Heart right ventricle (tissue), 16 donors: ENCODE data around the gene MOSMO. TPM values are rescaled to one million over a fixed set of nuclear protein-coding genes. Genes with fewer than 3 reads are reported as not detected.
"Not testable (repeated sequence)": the region's sequence is repeated elsewhere in the genome, so short reads cannot be mapped to it uniquely, and the experiment has no call there.

Experiments used
- ATAC-seq, 8 donors: fragments of 200-7000 bp; cut with Tn5 transposase; one replicate each; pipeline ENCODE4 v1.9.1; 2020; ENCODE audit warnings: mild to moderate bottlenecking in 8 of 8, moderate library complexity in 8 of 8, moderate number of reproducible peaks in 1 of 8
- DNase-seq, 2 donors: peaks; one replicate each; pipeline ENCODE4 v3.0.0-alpha.2; 2020
- H3K27ac ChIP-seq, 10 donors: fragments of 200-600 bp; sonication (generic) in 2 of 10; one replicate each; pipeline versions ENCODE4 v1.5.0 to v1.8.0; 2020 to 2022; ENCODE audit warnings: mild to moderate bottlenecking in 3 of 10
- H3K27me3 ChIP-seq, 7 donors: fragments of 200-600 bp; one replicate each; pipeline ENCODE4 v1.8.0; 2021 to 2022; ENCODE audit warnings: mild to moderate bottlenecking in 2 of 7
- H3K36me3 ChIP-seq, 9 donors: fragments of 200-600 bp; sonication (generic) in 1 of 9; one replicate each; pipeline versions ENCODE4 v1.5.0 to v1.8.0; 2020 to 2022; ENCODE audit warnings: mild to moderate bottlenecking in 2 of 9
- H3K4me1 ChIP-seq, 9 donors: fragments of 200-600 bp; sonication (generic) in 1 of 9; one replicate each; pipeline versions ENCODE4 v1.5.0 to v1.8.0; 2020 to 2022; ENCODE audit warnings: mild to moderate bottlenecking in 4 of 9
- H3K4me3 ChIP-seq, 10 donors: fragments of 200-600 bp; sonication (generic) in 2 of 10; one replicate each; pipeline versions ENCODE4 v1.5.0 to v1.8.0; 2020 to 2022; ENCODE audit warnings: mild to moderate bottlenecking in 7 of 10, moderate library complexity in 2 of 10
- H3K9me3 ChIP-seq, 11 donors: fragments of 200-600 bp in 10 of 11; sonication (generic) in 2 of 11; one replicate each; pipeline versions ENCODE4 v1.5.0 to v1.8.0; 2013 to 2022; ENCODE audit warnings: mild to moderate bottlenecking in 2 of 11, control low read depth in 1 of 11, moderate library complexity in 1 of 11
- WGBS, 2 donors: extraction: QIAGEN DNeasy Blood & Tissue Kit; methylation state at CpG; one replicate each; pipeline ENCODE4 v1.1.7; 2013; ENCODE audit warnings: inconsistent platforms in 1 of 2; 5-methylcytosine and 5-hydroxymethylcytosine counted together
- intact Hi-C, 10 donors: fragments of 100-400 bp; cut with DNase I; formaldehyde crosslinking; loops; one replicate each; pipeline versions ENCODE4 v1.11.1 to v1.14.2; 2022
- polyA plus RNA-seq, 2 donors: library from polyadenylated mRNA; stranded (reverse); fragments of 200-250 nt; gene quantifications; one replicate each; pipeline ENCODE4 v1.2.3, GENCODE V29; 2013
- total RNA-seq, 10 donors: library from RNA; stranded (reverse); fragmentation: NEBNext Ultra II Directional in 3 of 10; extraction: Animal tissue kit (Norgen Biotek cat#: 25700) in 3 of 10; gene quantifications; one replicate each; pipeline versions ENCODE4 v1.2.1 to v1.2.4, GENCODE V29; 2021 to 2023
- TF ChIP-seq, protein P1 (sequence below), 9 donors: fragments of 200-600 bp; sonication (generic) in 2 of 9; IDR thresholded peaks; one replicate each; pipeline versions ENCODE4 v1.5.0 to v1.8.0; 2021 to 2022; ENCODE audit warnings: antibody characterized with exemption in 9 of 9, mild to moderate bottlenecking in 5 of 9, moderate library complexity in 1 of 9
- donor health status: Arrhythmogenic right ventricular cardiomyopathy.
- donor health status: ischemic (EF 13 %, LVEDD 7.1; RV severe dilation, severe dysfunction).
- donor health status: healthy with polysubstance abuse.
- donor health status: DM: no; HTN: yes; CAD: no.
- donor health status: DM: no; HTN: no; CAD: no.
- donor health status: ischemic (EF 25% LVEDD 6.9; RV normal size, moderate dysfunction).
- donor health status: ischemic (EF 25% LVEDD 5.7; RV mildly dilated, moderate dysfunction).
- donor health status: healthy.
- donor health status: DM: yes; HTN: yes; CAD: no.
- donor health status: Ischemic cardiomyopathy.
- donor health status: ischemic (EF 35%, LVEDD 5.7; RV mildly dilated, moderate dysfunction).
- donor health status: nonischemic (EF 11% LVEDD 7.7; RV severe dilation, severe dysfunction).
- donor health status: DM: yes; HTN: yes; CAD: no.
- donor health status: PGD.
- donor health status: ischemic (EF 29% LVEDD 5.4; RV normal size, mild dysfunction).
- donor health status: nonischemic (EF 23%, LVEDD 6.1; RV moderate dilation, normal function).

Gene MOSMO
- total and polyA plus RNA-seq, 12 donors = 7.5 to 13.0 (median 11.3) TPM

GRCh38 chr16:22126037-22126558 is 118.2 kb downstream of the MOSMO start:
- WGBS, 2 donors = 80 to 81% methylated on average over 15 of the region's 15 CpGs
- Histone ChIP-seq H3K36me3 (no peaks in the 10 kb centered on the region), H3K9me3 (peaks cover 0 to 5% (median 0%) of the 10 kb centered on the region in 11 donors), H3K4me1 (no peaks in the 10 kb centered on the region), H3K4me3 (no peak overlapping the region), H3K27ac (no peak overlapping the region), H3K27me3 (peaks cover 0 to 4% (median 0%) of the 10 kb centered on the region in 7 donors)
- DNase-seq (no peak), ATAC-seq (no peak)
- intact Hi-C loops = no loop called here
- TF ChIP-seq, protein P1, sequence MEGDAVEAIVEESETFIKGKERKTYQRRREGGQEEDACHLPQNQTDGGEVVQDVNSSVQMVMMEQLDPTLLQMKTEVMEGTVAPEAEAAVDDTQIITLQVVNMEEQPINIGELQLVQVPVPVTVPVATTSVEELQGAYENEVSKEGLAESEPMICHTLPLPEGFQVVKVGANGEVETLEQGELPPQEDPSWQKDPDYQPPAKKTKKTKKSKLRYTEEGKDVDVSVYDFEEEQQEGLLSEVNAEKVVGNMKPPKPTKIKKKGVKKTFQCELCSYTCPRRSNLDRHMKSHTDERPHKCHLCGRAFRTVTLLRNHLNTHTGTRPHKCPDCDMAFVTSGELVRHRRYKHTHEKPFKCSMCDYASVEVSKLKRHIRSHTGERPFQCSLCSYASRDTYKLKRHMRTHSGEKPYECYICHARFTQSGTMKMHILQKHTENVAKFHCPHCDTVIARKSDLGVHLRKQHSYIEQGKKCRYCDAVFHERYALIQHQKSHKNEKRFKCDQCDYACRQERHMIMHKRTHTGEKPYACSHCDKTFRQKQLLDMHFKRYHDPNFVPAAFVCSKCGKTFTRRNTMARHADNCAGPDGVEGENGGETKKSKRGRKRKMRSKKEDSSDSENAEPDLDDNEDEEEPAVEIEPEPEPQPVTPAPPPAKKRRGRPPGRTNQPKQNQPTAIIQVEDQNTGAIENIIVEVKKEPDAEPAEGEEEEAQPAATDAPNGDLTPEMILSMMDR (IDR thresholded peaks at IDR 0.05) = no peak

- H3K9me3 ChIP-seq, DNase-seq, H3K4me3 ChIP-seq, H3K36me3 ChIP-seq, H3K27me3 ChIP-seq, H3K27ac ChIP-seq, ATAC-seq, H3K4me1 ChIP-seq, intact Hi-C loops: not testable (repeated sequence)
- 89 to 96% methylated on average over 1 of the region's 1 CpG for WGBS, 2 donors
Measured at GRCh38 chr16:22128537-22128936, 120.6 kb downstream of the MOSMO start.

DNA sequence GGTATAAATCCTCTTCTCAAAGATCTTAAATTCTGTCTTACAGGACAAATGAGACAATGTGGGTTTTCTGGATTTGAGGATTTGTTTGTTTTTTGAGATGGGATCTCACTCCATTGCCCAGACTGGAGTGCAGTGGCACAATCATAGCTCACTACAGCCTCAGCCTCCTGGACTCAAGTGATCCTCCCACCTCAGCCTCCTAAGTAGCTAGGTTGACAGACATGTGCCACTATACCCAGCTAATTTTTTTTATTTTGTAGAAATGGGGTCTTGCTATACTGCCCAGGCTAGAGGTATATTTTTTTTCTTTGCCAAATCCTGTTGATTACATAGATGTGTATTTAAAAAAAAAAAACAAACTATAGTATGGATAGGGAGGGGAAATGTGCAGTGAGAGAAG is 122.6 kb downstream of the MOSMO start:
- no peak for ATAC-seq
- no peak overlapping the region for H3K27ac ChIP-seq
- intact Hi-C loops = no loop called here
- no peaks in the 10 kb centered on the region for H3K36me3 ChIP-seq
- no peak for DNase-seq
- peaks cover 0 to 4% (median 0%) of the 10 kb centered on the region in 7 donors for H3K27me3 ChIP-seq
- no peak overlapping the region for H3K4me3 ChIP-seq
- no peaks in the 10 kb centered on the region for H3K4me1 ChIP-seq
- TF ChIP-seq, protein P1 (IDR thresholded peaks at IDR 0.05) = no peak
- peaks cover 0 to 5% (median 0%) of the 10 kb centered on the region in 11 donors for H3K9me3 ChIP-seq

DNA sequence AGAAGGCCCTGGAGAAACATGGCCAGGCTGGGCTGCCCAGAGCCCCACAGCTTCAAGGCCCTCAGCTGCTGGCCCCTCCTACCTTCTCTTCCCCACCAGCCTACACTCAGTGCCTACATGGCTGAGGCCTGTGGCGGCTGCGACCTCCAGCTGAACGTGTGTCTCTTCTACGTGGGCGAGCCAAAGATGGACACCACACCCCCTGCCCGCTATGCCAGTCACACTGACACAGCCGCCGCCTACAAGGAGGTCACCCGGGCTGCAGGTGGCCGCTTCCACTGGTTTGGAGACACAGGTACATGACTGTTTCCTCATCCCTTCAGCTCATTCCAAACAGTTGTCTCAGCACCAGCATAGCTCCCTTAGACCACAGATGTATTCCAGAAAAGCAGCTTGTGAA is 124.9 kb downstream of the MOSMO start:
- DNase-seq (no peak), ATAC-seq (no peak)
- TF ChIP-seq, protein P1 (IDR thresholded peaks at IDR 0.05) = no peak
- intact Hi-C loops = no loop called here
- Histone ChIP-seq H3K4me3 (no peak overlapping the region), H3K4me1 (no peaks in the 10 kb centered on the region), H3K27me3 (peaks cover 0 to 4% (median 0%) of the 10 kb centered on the region in 7 donors), H3K36me3 (no peaks in the 10 kb centered on the region), H3K27ac (no peak overlapping the region), H3K9me3 (peaks cover 0 to 5% (median 0%) of the 10 kb centered on the region in 11 donors)
- 89 to 90% methylated on average over 10 of the region's 10 CpGs for WGBS, 2 donors

Other genes starting within 250 kb of the MOSMO start
- gene NPIPB4, start 150.4 kb upstream of the MOSMO start, total RNA-seq = 10 to 100 TPM; 26.1 to 43.8 (median 31.2) TPM
- gene NPIPB4, start 150.4 kb upstream of the MOSMO start, polyA plus RNA-seq = 10 to 100 TPM in 1 of 2 donors, 1 to 10 TPM in 1; 6.9 to 29.0 TPM
- gene UQCRC2, start 54.8 kb upstream of the MOSMO start, total RNA-seq = 1,000 to 10,000 TPM in 5 of 10 donors, 100 to 1,000 TPM in 5; 648 to 1,183 (median 997) TPM
- 100 to 1,000 TPM; 183 to 266 TPM for gene UQCRC2, start 54.8 kb upstream of the MOSMO start, polyA plus RNA-seq
- not detected for gene PDZD9, start 7.0 kb upstream of the MOSMO start, total RNA-seq
- gene PDZD9, start 7.0 kb upstream of the MOSMO start, polyA plus RNA-seq = not detected
- 1 to 10 TPM in 1 of 10 donors, under 1 TPM in 8, not detected in 1; 0.25 to 1.1 (median 0.31) TPM for gene VWA3A, start 84.4 kb downstream of the MOSMO start, total RNA-seq
- under 1 TPM; 0.01 to 0.22 TPM for gene VWA3A, start 84.4 kb downstream of the MOSMO start, polyA plus RNA-seq
- gene SDR42E2, start 154.4 kb downstream of the MOSMO start, total RNA-seq = under 1 TPM in 1 of 10 donors, not detected in 9; 0.09 TPM
- gene SDR42E2, start 154.4 kb downstream of the MOSMO start, polyA plus RNA-seq = under 1 TPM in 1 of 2 donors, not detected in 1; 0.15 TPM
- 10 to 100 TPM; 17.2 to 38.9 (median 23.2) TPM for gene EEF2K, start 198.2 kb downstream of the MOSMO start, total RNA-seq
- 10 to 100 TPM in 1 of 2 donors, 1 to 10 TPM in 1; 5.1 to 10.3 TPM for gene EEF2K, start 198.2 kb downstream of the MOSMO start, polyA plus RNA-seq